Colon (tissue), 2 donors: ENCODE results near the gene NAA35.
"Not testable (repeated sequence)": the region's sequence is repeated elsewhere in the genome, so short reads cannot be mapped to it uniquely, and the experiment has no call there.

Experiments used
- FAIRE-seq: peaks from 2 replicates; lab custom pipeline; 2012; peaks lifted over from hg19 to GRCh38; lab: Jason Lieb, UNC
- donor health status: control.
- donor health status: control.

Gene NAA35

DNA sequence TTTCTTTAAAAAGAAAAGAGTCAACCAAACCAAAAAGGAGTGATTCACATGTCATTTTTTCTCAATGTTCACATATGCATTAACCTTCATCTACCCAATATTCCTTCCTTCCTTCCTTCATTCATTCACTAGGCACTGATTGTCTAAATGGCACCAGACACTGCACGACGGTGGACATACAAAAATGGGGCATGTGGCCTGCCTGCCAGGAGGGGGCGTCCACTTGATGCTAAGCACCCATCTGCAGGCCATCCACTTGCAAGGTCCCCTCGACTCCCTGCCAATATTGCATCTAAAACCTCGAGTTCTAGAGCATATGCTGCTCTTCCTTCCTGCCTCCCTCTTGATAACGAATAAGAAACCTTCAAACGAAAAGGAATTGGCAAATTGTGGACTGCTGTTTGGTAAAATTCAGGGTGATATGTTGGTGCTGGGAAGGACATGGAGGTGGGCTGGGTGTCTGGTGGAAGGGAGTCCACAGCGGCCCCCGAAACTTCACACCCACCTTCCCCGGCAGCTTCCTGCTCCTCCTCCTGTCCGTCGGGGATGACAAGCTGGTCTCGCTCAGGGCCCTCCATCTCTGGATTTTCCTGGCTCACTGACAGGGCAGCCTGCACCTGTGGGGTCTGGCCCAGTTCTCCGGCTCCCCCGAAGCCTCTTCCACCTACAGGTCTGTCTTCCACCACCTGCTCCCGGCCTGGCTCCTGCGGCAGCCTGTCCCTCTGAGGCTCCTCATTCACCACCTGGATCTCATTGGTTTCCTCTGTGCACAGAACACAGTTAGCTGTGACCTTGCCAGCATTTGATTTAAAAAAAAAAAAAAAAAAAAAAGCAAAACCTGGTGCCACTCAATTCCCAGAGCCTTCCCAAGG lies 94.2 kb downstream of the NAA35 start:
- FAIRE-seq: no peak

GRCh38 chr9:86035827-86036440 lies 95.0 kb downstream of the NAA35 start:
- FAIRE-seq: no peak

DNA sequence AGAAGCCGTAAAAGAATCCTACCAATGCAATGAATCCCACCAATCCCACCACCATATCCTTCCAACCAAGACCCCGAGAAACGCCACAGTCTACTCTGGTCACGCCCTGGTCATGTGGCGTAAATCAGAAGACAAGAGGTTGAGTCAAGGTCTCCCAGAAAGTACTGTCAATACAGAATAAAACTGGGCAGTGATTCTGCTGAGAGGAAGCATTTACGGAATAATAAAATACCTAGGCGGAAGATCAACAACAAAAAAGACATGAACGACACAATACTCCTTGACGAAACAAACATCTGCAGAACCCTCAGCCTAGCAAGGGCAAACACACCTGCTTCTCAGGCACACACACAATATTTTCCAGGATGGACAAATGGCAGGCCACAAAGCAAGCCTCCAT lies 95.6 kb downstream of the NAA35 start:
- no peak for FAIRE-seq

DNA sequence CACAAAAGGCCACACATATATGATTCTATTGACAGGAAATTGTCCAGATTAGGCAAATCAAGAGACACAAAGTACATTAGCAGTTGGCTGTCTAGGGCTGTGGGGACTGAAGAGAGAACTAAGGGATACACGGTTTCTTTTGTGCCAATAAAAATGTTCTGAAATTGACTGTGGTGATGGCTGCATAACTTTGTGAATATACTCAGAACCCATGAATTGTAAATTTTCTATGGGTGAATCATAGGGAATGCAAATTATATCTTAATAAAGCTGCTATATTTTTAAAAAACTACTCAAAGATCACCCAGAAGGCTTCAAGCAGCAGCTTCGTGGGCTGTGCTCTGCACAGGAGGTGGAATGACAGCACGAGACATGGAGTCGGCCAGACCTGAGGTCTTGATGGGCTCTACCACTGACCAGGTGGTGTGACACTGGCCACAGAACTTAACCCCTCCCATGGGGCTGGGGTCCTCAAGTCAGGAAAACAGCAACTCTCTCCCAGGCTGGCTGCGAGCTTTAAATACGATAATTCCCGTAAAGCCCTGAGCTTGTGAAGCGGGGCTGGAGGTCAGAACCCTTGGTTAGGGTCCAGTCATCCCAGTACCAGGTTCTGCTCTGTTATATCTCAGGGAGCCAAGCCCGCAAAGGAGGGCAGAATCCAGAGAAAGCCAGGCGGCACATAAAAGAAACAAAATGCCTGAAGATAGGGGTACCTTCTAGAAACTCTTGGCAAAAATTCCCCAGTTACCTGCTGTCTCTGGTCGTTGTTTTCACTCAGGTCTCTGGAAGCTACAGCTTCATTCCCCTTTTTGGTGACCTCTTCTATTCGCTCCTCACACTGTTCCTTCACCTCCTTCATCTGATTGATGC lies 99.3 kb downstream of the NAA35 start:
- no peak for FAIRE-seq

- FAIRE-seq: no peak
These were observed 99.9 kb downstream of the NAA35 start for GRCh38 chr9:86040861-86041155.

- no peak for FAIRE-seq
These were observed 100.4 kb downstream of the NAA35 start for GRCh38 chr9:86041311-86041741.

DNA sequence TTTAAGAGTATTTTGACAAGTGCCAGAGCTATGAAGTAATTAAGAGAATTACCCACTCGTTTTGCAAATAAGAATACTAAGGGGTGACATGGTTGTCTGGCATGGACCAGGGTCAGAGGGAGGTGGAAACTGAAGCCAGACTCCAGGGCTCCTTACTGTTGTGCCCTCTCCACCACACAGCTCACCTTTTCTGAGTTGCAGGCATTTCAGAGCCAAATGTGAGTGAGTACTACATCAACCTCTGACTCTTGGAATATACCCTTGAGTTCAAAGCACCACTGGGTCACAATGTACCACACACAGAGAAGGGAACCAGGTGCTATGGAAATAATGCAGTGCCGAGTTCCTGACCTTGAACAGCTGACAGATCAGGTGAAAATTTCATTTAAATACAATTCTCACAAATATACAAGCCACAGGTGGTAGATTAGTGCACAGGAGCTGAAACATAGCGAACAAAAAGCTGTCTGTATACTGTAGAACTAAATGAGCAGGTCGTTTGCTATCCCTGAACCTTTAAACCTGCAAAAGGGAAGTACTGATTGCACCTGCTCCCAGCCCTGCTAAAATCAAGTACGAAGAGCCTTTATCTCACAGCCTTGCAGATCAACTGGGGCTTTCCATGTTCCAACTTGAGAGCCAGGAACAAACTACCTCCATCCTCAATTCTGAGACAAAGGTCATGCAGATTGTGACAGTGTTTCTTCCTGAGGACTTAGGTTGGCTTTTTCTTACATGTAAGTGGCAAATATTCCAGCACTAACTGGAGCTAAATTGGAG lies 101.4 kb downstream of the NAA35 start:
- no peak for FAIRE-seq

DNA sequence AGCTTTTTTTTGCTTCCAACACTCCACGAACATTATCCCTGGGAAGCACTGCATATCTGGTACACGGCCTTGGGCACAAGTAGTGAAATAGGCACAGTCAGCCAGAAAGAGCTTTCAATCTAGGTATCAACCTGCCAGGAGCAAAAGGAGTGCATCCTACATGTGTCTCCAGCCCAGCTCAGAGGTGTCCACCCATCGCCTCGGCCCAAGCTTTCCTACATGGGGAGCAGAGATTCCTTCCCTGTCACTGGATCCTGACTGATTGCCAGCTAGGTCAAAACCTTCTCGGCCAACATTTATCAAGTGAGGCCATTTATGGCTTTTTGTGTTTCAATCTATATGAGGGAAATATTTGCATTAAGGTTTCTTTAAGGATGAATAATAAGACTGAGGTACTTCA lies 102.6 kb downstream of the NAA35 start:
- FAIRE-seq: no peak

GRCh38 chr9:86043999-86044398 lies 103.1 kb downstream of the NAA35 start:
- FAIRE-seq: no peak

DNA sequence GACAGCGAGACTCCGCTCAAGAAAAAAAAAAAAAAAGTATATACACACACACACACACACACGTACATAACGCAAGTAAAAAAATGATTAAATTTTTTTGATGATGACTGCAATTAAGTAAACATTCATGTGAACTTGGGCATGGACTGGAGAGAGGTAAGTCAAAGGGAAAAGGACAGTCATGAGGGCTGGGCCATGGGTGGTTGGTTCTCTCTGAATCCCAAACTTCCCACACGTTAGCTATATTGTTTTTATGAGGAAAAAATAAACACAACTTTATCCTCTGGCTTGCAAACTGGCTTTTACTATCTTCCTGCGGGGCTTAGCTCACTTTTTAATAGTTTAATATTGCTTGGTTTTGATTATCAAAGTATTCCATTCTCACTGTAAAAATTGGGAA lies 104.7 kb downstream of the NAA35 start:
- FAIRE-seq: no peak

DNA sequence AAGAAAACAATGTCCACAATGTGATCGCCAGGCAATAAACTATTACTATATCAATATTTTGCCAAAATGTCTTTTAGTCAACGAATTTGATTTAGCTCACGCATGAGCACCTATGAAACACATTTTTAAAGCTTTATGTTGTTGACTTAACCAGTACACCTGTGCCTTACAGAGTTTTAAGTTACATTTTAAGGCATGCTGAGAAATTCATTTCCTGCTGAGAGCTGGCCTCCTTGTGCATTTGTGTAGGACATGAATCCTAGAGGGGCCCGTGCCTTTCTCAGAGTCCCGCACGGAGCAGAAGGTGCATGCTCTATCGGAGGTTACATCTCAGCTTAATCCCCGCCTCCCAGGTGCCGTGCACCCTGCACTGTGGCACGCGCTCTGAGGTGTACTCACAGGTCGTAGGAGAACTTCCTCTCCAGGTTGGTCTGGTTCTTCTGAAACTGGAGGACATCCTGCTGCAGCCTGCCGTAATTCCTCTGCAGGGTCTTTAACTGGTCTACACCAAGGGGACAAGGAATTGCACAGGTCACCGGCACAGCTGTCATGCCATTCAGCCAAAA lies 105.2 kb downstream of the NAA35 start:
- FAIRE-seq: no peak

- FAIRE-seq: no peak
These were observed 106.0 kb downstream of the NAA35 start for GRCh38 chr9:86046930-86047341.

DNA sequence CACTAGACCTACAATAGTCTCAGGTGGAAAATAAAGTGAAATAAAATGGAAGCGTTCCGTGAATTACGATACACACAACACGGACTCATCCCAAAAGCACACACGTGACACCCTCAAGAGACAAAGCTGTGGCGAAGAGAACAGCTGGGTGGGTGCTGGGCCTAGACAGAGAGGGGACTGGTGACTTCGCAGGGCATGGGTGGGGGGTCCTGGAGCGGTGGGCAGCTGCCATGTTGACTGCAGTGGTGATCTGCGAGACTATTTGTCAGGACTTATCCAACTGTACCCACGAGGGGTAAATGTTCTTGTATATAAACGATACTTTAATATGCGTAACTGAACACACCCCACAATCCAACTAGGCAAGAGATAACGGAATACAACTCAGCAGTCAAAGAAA lies 106.4 kb downstream of the NAA35 start:
- no peak for FAIRE-seq

- not testable (repeated sequence) for FAIRE-seq
These were observed 107.2 kb downstream of the NAA35 start for GRCh38 chr9:86048018-86048742.

GRCh38 chr9:86052556-86053468 lies 111.9 kb downstream of the NAA35 start:
- FAIRE-seq: no peak

DNA sequence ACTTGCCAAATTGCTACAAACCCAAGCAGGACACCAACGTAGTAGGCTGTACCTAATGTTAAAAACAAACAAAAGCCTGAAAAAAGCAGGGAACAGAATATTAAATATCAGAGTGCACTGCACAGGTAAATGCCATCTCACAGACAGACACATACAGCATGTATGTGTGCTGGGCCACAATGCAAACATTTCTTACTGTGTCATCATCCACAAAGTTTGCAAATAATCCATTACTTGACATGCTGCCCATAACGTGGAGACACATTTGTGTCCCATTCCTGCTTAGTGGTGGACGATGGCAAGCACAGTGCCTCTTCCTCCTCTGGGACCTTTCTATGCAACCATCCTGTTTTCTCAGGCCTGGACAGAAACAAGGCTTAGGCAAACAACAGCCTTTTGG lies 113.7 kb downstream of the NAA35 start:
- FAIRE-seq: no peak

- FAIRE-seq: no peak
These were observed 116.5 kb downstream of the NAA35 start for GRCh38 chr9:86057491-86057890.

DNA sequence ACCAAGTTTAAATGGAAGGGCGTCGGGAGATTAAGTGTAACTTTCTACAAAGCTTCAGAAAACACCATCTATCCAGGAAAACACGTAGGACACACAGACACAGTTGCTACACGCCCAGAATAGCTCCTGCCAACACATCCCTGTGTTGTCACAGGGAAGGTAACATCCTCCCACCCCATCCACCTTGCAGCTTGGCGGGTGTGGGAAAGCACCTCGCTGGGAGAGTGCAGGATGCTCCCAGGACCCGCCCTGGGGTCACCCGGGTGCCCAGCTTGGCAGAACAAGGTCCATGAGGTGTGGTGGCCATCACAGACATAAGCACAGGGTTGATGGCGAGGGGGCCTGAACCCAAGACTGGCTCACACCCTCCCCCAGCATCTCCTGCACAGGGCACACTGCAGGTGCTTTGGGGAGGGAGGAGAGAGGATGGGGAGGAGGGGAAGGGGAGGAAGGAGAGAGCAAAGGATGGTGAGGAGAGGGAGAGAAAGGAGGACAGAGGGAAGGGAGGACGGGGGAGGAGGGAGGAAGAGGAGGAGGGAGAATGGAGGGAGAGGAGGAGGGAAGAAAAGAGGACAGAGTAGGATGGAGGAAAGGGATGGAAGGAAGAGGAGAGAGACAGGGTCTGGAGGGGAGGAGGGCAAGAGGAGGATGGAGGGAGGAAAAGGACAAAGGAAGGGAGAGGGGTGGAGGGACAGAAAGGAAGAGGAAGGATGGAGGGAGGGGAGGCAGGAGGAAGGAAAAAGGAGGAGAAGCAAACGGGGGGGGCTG lies 121.2 kb downstream of the NAA35 start:
- FAIRE-seq: no peak
